GM12865 (cell line): ENCODE measurements around the gene TEAD2.
"Not testable (repeated sequence)": the region's sequence is repeated elsewhere in the genome, so short reads cannot be mapped to it uniquely, and the experiment has no call there.

Experiments
- DNase-seq: peaks from one replicate; pipeline ENCODE4 v3.0.0; 2010; ENCODE audit warnings: low read depth
- H3K4me3 ChIP-seq: 2 replicates; pipeline ENCODE4 v1.5.1; 2011; ENCODE audit warnings: mild to moderate bottlenecking, low read depth, low read length, control low read depth
- CTCF ChIP-seq: IDR thresholded peaks from 2 replicates; pipeline ENCODE4 v1.5.1; 2011; ENCODE audit warnings: low read length, control low read depth, low read depth, inconsistent platforms; ENCODE audit not compliant: insufficient read depth; ENCODE audit errors: missing control alignments

TEAD2 gene

GRCh38 chr19:49316284-49316683 lies 45.9 kb downstream of the TEAD2 start:
- H3K4me3 ChIP-seq = no peak overlapping the region
- TF ChIP-seq CTCF = no peak
- DNase-seq = no peak

GRCh38 chr19:49315111-49315510 lies 47.1 kb downstream of the TEAD2 start:
- TF ChIP-seq CTCF = no peak
- no peak overlapping the region for H3K4me3 ChIP-seq
- DNase-seq = no peak

GRCh38 chr19:49309087-49309486 lies 53.1 kb downstream of the TEAD2 start:
- H3K4me3 ChIP-seq = no peak overlapping the region
- DNase-seq = no peak
- no peak for TF ChIP-seq CTCF

GRCh38 chr19:49306734-49307133 lies 55.5 kb downstream of the TEAD2 start:
- DNase-seq, H3K4me3 ChIP-seq: not testable (repeated sequence)

GRCh38 chr19:49301866-49302252 lies 60.4 kb downstream of the TEAD2 start:
- no peak overlapping the region for H3K4me3 ChIP-seq
- DNase-seq = no peak
- TF ChIP-seq CTCF = no peak

- TF ChIP-seq CTCF = peak; percentile 99
- peak; percentile 89 for DNase-seq
- peak overlapping the region; percentile 7; the same call in 1 of the 2 replicates for H3K4me3 ChIP-seq
Measured at GRCh38 chr19:49301165-49301865, 60.9 kb downstream of the TEAD2 start.

- not testable (repeated sequence) for DNase-seq, H3K4me3 ChIP-seq
Measured at GRCh38 chr19:49298653-49299052, 63.6 kb downstream of the TEAD2 start.

- no peak for DNase-seq
- H3K4me3 ChIP-seq = no peak overlapping the region
- no peak for TF ChIP-seq CTCF
Measured at GRCh38 chr19:49297403-49297802, 64.8 kb downstream of the TEAD2 start.
